Measurements from ENCODE around the gene POU2F1.

DNA sequence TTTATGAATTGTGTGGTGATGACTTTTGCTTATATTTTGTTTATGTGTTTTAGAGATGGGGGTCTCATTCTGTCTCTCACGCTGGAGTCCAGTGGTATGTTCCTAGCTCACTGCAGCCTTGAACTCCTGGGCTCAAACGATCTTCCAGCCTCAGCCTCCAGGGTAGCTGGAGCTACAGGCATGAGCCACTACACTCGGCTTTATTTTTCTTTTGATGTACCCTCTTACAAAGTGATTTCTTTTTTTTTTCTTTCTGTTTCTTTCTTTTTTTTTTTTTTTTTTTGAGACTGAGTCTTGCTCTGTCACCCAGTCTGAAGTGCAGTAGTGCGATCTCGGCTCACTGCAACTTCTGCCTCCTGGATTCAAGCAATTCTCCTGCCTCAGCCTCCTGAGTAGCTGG, 250.9 kb downstream of the POU2F1 start:
- no peak for TF ChIP-seq POLR2AphosphoS5 (IDR thresholded peaks at IDR 0.05)
- TF ChIP-seq CTCF (IDR thresholded peaks at IDR 0.05), result no peak
